ENCODE measurements around the gene DCAF6.

Gene DCAF6

GRCh38 chr1:168093616-168094015 lies 157.1 kb downstream of the DCAF6 start:
- H3K9me3 ChIP-seq (ENCODE audit: insufficient read depth, low read length) = no peaks in the 10 kb centered on the region
- DNase-seq (ENCODE audit: low read depth, low spot score) = no peak
- no peak overlapping the region for H3K4me3 ChIP-seq (ENCODE audit: insufficient read length, low read depth)
- peaks cover 3% of the 10 kb centered on the region for H3K4me1 ChIP-seq (ENCODE audit: insufficient read depth, insufficient read length)
- TF ChIP-seq SUZ12 (IDR thresholded peaks at IDR 0.05; ENCODE audit: extremely low read depth, insufficient read depth, insufficient read length) (no peak), YY1 (IDR thresholded peaks at IDR 0.05; ENCODE audit: insufficient read depth, insufficient read length) (no peak), ZNF274 (IDR thresholded peaks at IDR 0.05; ENCODE audit: low read depth, low read length) (no peak)
- peaks cover 46% of the 10 kb centered on the region for H3K36me3 ChIP-seq (ENCODE audit: insufficient read depth, insufficient read length, low read length)
- H3K27me3 ChIP-seq (ENCODE audit: insufficient read depth, insufficient read length) = no peaks in the 10 kb centered on the region
- H3K9ac ChIP-seq (ENCODE audit: insufficient read length, low read depth) = no peak overlapping the region

- TF ChIP-seq YY1 (IDR thresholded peaks at IDR 0.05; ENCODE audit: insufficient read depth, insufficient read length) (no peak), SUZ12 (IDR thresholded peaks at IDR 0.05; ENCODE audit: extremely low read depth, insufficient read depth, insufficient read length) (no peak), ZNF274 (IDR thresholded peaks at IDR 0.05; ENCODE audit: low read depth, low read length) (no peak)
- DNase-seq (ENCODE audit: low read depth, low spot score) = no peak
- Histone ChIP-seq H3K9ac (ENCODE audit: insufficient read length, low read depth) (no peak overlapping the region), H3K36me3 (ENCODE audit: insufficient read depth, insufficient read length, low read length) (peaks cover 48% of the 10 kb centered on the region), H3K4me3 (ENCODE audit: insufficient read length, low read depth) (no peak overlapping the region), H3K4me1 (ENCODE audit: insufficient read depth, insufficient read length) (peaks cover 3% of the 10 kb centered on the region), H3K9me3 (ENCODE audit: insufficient read depth, low read length) (no peaks in the 10 kb centered on the region), H3K27me3 (ENCODE audit: insufficient read depth, insufficient read length) (no peaks in the 10 kb centered on the region)
Measured at GRCh38 chr1:168095476-168095875, 159.0 kb downstream of the DCAF6 start.

GRCh38 chr1:168096296-168097165 lies 160.0 kb downstream of the DCAF6 start:
- no peak for DNase-seq (ENCODE audit: low read depth, low spot score)
- Histone ChIP-seq H3K36me3 (ENCODE audit: insufficient read depth, insufficient read length, low read length) (peaks cover 46% of the 10 kb centered on the region), H3K27me3 (ENCODE audit: insufficient read depth, insufficient read length) (no peaks in the 10 kb centered on the region), H3K4me1 (ENCODE audit: insufficient read depth, insufficient read length) (peaks cover 3% of the 10 kb centered on the region), H3K4me3 (ENCODE audit: insufficient read length, low read depth) (no peak overlapping the region), H3K9ac (ENCODE audit: insufficient read length, low read depth) (no peak overlapping the region), H3K9me3 (ENCODE audit: insufficient read depth, low read length) (no peaks in the 10 kb centered on the region)
- TF ChIP-seq SUZ12 (IDR thresholded peaks at IDR 0.05; ENCODE audit: extremely low read depth, insufficient read depth, insufficient read length) (no peak), YY1 (IDR thresholded peaks at IDR 0.05; ENCODE audit: insufficient read depth, insufficient read length) (no peak)

GRCh38 chr1:168097921-168098528 lies 161.5 kb downstream of the DCAF6 start:
- DNase-seq (ENCODE audit: low read depth, low spot score) = no peak
- Histone ChIP-seq H3K9me3 (ENCODE audit: insufficient read depth, low read length) (no peaks in the 10 kb centered on the region), H3K27me3 (ENCODE audit: insufficient read depth, insufficient read length) (no peaks in the 10 kb centered on the region), H3K9ac (ENCODE audit: insufficient read length, low read depth) (no peak overlapping the region), H3K36me3 (ENCODE audit: insufficient read depth, insufficient read length, low read length) (peaks cover 50% of the 10 kb centered on the region), H3K4me3 (ENCODE audit: insufficient read length, low read depth) (no peak overlapping the region), H3K4me1 (ENCODE audit: insufficient read depth, insufficient read length) (no peaks in the 10 kb centered on the region)
- no peak for TF ChIP-seq ZNF274 (IDR thresholded peaks at IDR 0.05; ENCODE audit: low read depth, low read length)

DNA sequence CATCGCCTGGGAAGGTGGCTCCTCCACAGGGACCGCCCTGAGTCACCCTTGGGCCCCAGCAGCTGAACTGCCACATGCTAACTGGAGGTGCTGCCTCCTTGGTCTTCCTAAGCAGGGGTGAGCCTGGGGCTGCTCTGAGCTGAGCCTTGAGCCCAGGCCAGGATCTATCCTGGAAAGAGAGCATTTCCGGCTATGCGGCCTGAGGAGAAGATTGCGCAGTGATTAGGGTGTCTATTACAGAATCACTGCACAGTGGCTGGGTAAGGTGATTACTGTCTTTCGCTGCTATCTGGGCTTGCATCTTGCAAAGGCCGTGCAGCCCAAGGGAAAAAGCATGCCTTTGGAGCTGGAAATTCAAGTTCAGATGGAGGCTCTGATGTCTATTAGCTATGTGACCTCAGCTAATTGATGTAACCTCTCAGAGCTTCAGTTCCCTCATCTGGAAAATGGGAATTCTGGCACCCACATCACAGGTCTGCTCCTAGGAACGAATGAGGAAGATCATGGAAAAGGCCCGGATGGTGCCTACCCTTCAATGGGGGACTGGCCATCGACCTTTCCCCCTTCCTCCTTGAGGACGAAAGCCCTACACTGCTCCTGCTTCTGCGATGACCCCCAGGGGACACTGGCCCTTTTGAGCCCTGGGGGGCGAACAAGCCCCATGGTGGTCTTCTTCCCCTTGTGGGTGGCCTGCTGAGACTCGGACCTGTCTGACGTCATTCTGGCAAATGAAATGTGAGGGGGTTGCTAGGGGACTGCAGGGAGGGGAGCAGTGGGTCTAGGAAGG lies 162.2 kb downstream of the DCAF6 start:
- Histone ChIP-seq H3K36me3 (ENCODE audit: insufficient read depth, insufficient read length, low read length) (peaks cover 50% of the 10 kb centered on the region), H3K9ac (ENCODE audit: insufficient read length, low read depth) (no peak overlapping the region), H3K4me3 (ENCODE audit: insufficient read length, low read depth) (no peak overlapping the region), H3K9me3 (ENCODE audit: insufficient read depth, low read length) (no peaks in the 10 kb centered on the region), H3K27me3 (ENCODE audit: insufficient read depth, insufficient read length) (no peaks in the 10 kb centered on the region), H3K4me1 (ENCODE audit: insufficient read depth, insufficient read length) (no peaks in the 10 kb centered on the region)
- no peak for DNase-seq (ENCODE audit: low read depth, low spot score)
- TF ChIP-seq ZNF274 (IDR thresholded peaks at IDR 0.05; ENCODE audit: low read depth, low read length) = no peak

- Histone ChIP-seq H3K4me1 (ENCODE audit: insufficient read depth, insufficient read length) (no peaks in the 10 kb centered on the region), H3K9me3 (ENCODE audit: insufficient read depth, low read length) (no peaks in the 10 kb centered on the region), H3K36me3 (ENCODE audit: insufficient read depth, insufficient read length, low read length) (peaks cover 57% of the 10 kb centered on the region), H3K4me3 (ENCODE audit: insufficient read length, low read depth) (no peak overlapping the region), H3K9ac (ENCODE audit: insufficient read length, low read depth) (no peak overlapping the region), H3K27me3 (ENCODE audit: insufficient read depth, insufficient read length) (no peaks in the 10 kb centered on the region)
- DNase-seq (ENCODE audit: low read depth, low spot score) = no peak
- TF ChIP-seq SUZ12 (IDR thresholded peaks at IDR 0.05; ENCODE audit: extremely low read depth, insufficient read depth, insufficient read length) = no peak
- TF ChIP-seq ZNF274 (IDR thresholded peaks at IDR 0.05; ENCODE audit: low read depth, low read length) = no peak
- no peak for TF ChIP-seq YY1 (IDR thresholded peaks at IDR 0.05; ENCODE audit: insufficient read depth, insufficient read length)
Measured at GRCh38 chr1:168099337-168099801, 162.9 kb downstream of the DCAF6 start.
